H9 (cell line): ENCODE measurements around the gene STIMATE. TPM values are rescaled to one million over a fixed set of nuclear protein-coding genes. Genes with fewer than 3 reads are reported as not detected.

ENCODE experiments used
- DNase-seq: peaks from one replicate; pipeline ENCODE4 v3.0.0-alpha.2; 2017
- H2AFZ ChIP-seq: one replicate; pipeline ENCODE4 v1.6.1; 2013; ENCODE audit warnings: mild to moderate bottlenecking, low read length, control low read depth, moderate library complexity
- H2AK5ac ChIP-seq: 2 replicates; pipeline ENCODE4 v1.6.1; 2013; ENCODE audit warnings: low read length, control low read depth, mixed read lengths; ENCODE audit not compliant: insufficient read length
- H2BK120ac ChIP-seq: one replicate; pipeline ENCODE4 v1.6.1; 2013; ENCODE audit warnings: low read depth, mild to moderate bottlenecking, low read length, control low read depth, inconsistent platforms; ENCODE audit not compliant: poor library complexity, severe bottlenecking
- H2BK12ac ChIP-seq: 2 replicates; pipeline ENCODE4 v1.6.1; 2013; ENCODE audit warnings: low read length, control low read depth, mixed read lengths, low read depth; ENCODE audit not compliant: insufficient read length
- H2BK15ac ChIP-seq: 2 replicates; pipeline ENCODE4 v1.6.1; 2013; ENCODE audit warnings: low read depth, low read length, control low read depth
- H2BK20ac ChIP-seq: one replicate; pipeline ENCODE4 v1.6.1; 2013; ENCODE audit warnings: low read depth, mild to moderate bottlenecking, low read length, control low read depth, inconsistent platforms; ENCODE audit not compliant: poor library complexity, severe bottlenecking
- H2BK5ac ChIP-seq: 2 replicates; pipeline ENCODE4 v1.6.1; 2013; ENCODE audit warnings: low read length, control low read depth, mixed read lengths; ENCODE audit not compliant: insufficient read length
- H3K14ac ChIP-seq: 2 replicates; pipeline ENCODE4 v1.6.1; 2013; ENCODE audit warnings: low read length, control low read depth; ENCODE audit not compliant: insufficient read depth
- H3K18ac ChIP-seq: 2 replicates; pipeline ENCODE4 v1.6.1; 2013; ENCODE audit warnings: low read depth, mild to moderate bottlenecking, mixed read lengths, low read length, control low read depth; ENCODE audit not compliant: insufficient read length
- H3K23ac ChIP-seq: 2 replicates; pipeline ENCODE4 v1.6.1; 2013; ENCODE audit warnings: low read length, control low read depth, mixed read lengths, low read depth; ENCODE audit not compliant: insufficient read length
- H3K23me2 ChIP-seq: 2 replicates; pipeline ENCODE4 v1.6.1; 2013; ENCODE audit warnings: low read depth, mild to moderate bottlenecking, mixed read lengths, low read length, control low read depth; ENCODE audit not compliant: insufficient read length, poor library complexity, severe bottlenecking
- H3K27ac ChIP-seq: 2 replicates; pipeline ENCODE4 v1.5.1; 2013; ENCODE audit warnings: low read length, control low read depth, mixed read lengths, low read depth; ENCODE audit not compliant: insufficient read length
- H3K27me3 ChIP-seq: 2 replicates; pipeline ENCODE4 v1.6.1; 2013; ENCODE audit warnings: low read length, control low read depth, inconsistent platforms; ENCODE audit not compliant: insufficient read depth
- H3K4ac ChIP-seq: 2 replicates; pipeline ENCODE4 v1.6.1; 2013; ENCODE audit warnings: low read depth, mild to moderate bottlenecking, control low read depth, inconsistent platforms, low read length, moderate library complexity
- H3K4me1 ChIP-seq: 2 replicates; pipeline ENCODE4 v1.6.1; 2013; ENCODE audit warnings: low read length, control low read depth, inconsistent platforms; ENCODE audit not compliant: insufficient read depth
- H3K4me2 ChIP-seq: 2 replicates; pipeline ENCODE4 v1.6.1; 2013; ENCODE audit warnings: low read length, control low read depth, mixed read lengths; ENCODE audit not compliant: insufficient read length, insufficient read depth
- H3K56ac ChIP-seq: 2 replicates; pipeline ENCODE4 v1.6.1; 2013; ENCODE audit warnings: low read depth, mild to moderate bottlenecking, mixed read lengths, low read length, control low read depth; ENCODE audit not compliant: insufficient read length
- H3K79me1 ChIP-seq: 2 replicates; pipeline ENCODE4 v1.6.1; 2013; ENCODE audit warnings: low read depth, mild to moderate bottlenecking, moderate library complexity, low read length, control low read depth, inconsistent platforms; ENCODE audit not compliant: insufficient read depth, poor library complexity, severe bottlenecking
- H3K79me2 ChIP-seq: 2 replicates; pipeline ENCODE4 v1.6.1; 2013; ENCODE audit warnings: low read length, control low read depth, inconsistent platforms; ENCODE audit not compliant: insufficient read depth
- H3K9ac ChIP-seq: 2 replicates; pipeline ENCODE4 v1.6.1; 2013; ENCODE audit warnings: low read length, control low read depth, mixed read lengths; ENCODE audit not compliant: insufficient read length; ENCODE audit errors: extremely low read depth
- H3K9me3 ChIP-seq: one replicate; pipeline ENCODE4 v1.6.1; 2013; ENCODE audit warnings: low read depth, low read length, inconsistent platforms; ENCODE audit not compliant: control insufficient read depth
- H3T11ph ChIP-seq: one replicate; pipeline ENCODE4 v1.6.1; 2013; ENCODE audit warnings: mild to moderate bottlenecking, low read length, control low read depth, inconsistent platforms
- H4K20me1 ChIP-seq: one replicate; pipeline ENCODE4 v1.6.1; 2013; ENCODE audit not compliant: control insufficient read depth, insufficient read length, insufficient read depth
- H4K5ac ChIP-seq: 2 replicates; pipeline ENCODE4 v1.6.1; 2013; ENCODE audit warnings: low read depth, mild to moderate bottlenecking, mixed read lengths, low read length, control low read depth; ENCODE audit not compliant: insufficient read length
- H4K8ac ChIP-seq: replicated peaks from 2 replicates; pipeline ENCODE4 v1.6.1; 2013; ENCODE audit warnings: low read length, control low read depth, mixed read lengths, low read depth; ENCODE audit not compliant: insufficient read length
- H4K91ac ChIP-seq: 2 replicates; pipeline ENCODE4 v1.6.1; 2013; ENCODE audit warnings: low read depth, mild to moderate bottlenecking, moderate library complexity, mixed read lengths, low read length, control low read depth; ENCODE audit not compliant: insufficient read length
- H3K27ac Mint-ChIP-seq, 3 experiments: 2 replicates in 2 of 3; 3 replicates in 1 of 3; pipeline ENCODE4 v1.8.0; 2020 to 2021; ENCODE audit warnings: mixed read lengths in 3 of 3, mild to moderate bottlenecking in 1 of 3, moderate library complexity in 1 of 3
- H3K27me3 Mint-ChIP-seq: 2 replicates; pipeline ENCODE4 v1.8.0; 2021; ENCODE audit warnings: low read depth, mild to moderate bottlenecking, moderate library complexity, mixed read lengths
- H3K36me3 Mint-ChIP-seq, 3 experiments: 2 replicates in 2 of 3; 3 replicates in 1 of 3; pipeline ENCODE4 v1.8.0; 2020 to 2021; ENCODE audit warnings: low read depth in 3 of 3, mixed read lengths in 3 of 3; ENCODE audit not compliant: insufficient read depth in 1 of 3
- H3K4me1 Mint-ChIP-seq, 2 experiments: 2 replicates each; pipeline ENCODE4 v1.8.0; 2020; ENCODE audit warnings: mixed read lengths in 2 of 2
- H3K4me3 Mint-ChIP-seq, 2 experiments: 2 replicates in 1 of 2; 3 replicates in 1 of 2; pipeline ENCODE4 v1.8.0; 2020 to 2021; ENCODE audit warnings: mild to moderate bottlenecking in 2 of 2, mixed read lengths in 2 of 2, moderate library complexity in 1 of 2
- H3K9me3 Mint-ChIP-seq, 2 experiments: 2 replicates in 1 of 2; 3 replicates in 1 of 2; pipeline ENCODE4 v1.8.0; 2020; ENCODE audit warnings: mild to moderate bottlenecking in 2 of 2, mixed read lengths in 2 of 2, moderate library complexity in 1 of 2
- CTCF ChIP-seq: fragments of 200-600 bp; sonication (generic); conservative IDR thresholded peaks from 3 replicates; pipeline ENCODE4 v1.8.0; 2021; ENCODE audit warnings: antibody characterized with exemption, mild to moderate bottlenecking
- WGBS: extraction: QIAGEN DNeasy Blood & Tissue Kit; methylation state at CpG from one replicate; pipeline ENCODE4 v1.1.7; 2013; ENCODE audit warnings: missing lambda C conversion rate, low lambda C conversion rate, mixed read lengths; ENCODE audit not compliant: insufficient read length; ENCODE audit errors: extremely low coverage; 5-methylcytosine and 5-hydroxymethylcytosine counted together
- total RNA-seq: library from RNA; stranded (reverse); gene quantifications from 2 replicates; pipeline ENCODE4 v1.2.1, GENCODE V29; 2021

Gene STIMATE
- total RNA-seq, 1 experiment from 2014 or later, result 25.6 TPM

- H2BK20ac ChIP-seq, result no peak overlapping the region
- no peaks in the 10 kb centered on the region for H3K9me3 Mint-ChIP-seq
- no peak overlapping the region for H4K91ac ChIP-seq
- H3K4ac ChIP-seq, result no peak overlapping the region
- no CpG with 5 or more reads among the region's 9 CpGs for WGBS
- no peaks in the 10 kb centered on the region for H3K79me1 ChIP-seq
- peak overlapping the region; percentile 19; the same call in 1 of the 2 replicates for H3K14ac ChIP-seq
- no peak for TF ChIP-seq CTCF
- no peak overlapping the region for H4K5ac ChIP-seq
- no peak overlapping the region for H2AFZ ChIP-seq
- H3K27ac ChIP-seq, result no peak overlapping the region
- no peak overlapping the region for H2BK120ac ChIP-seq
- no peak overlapping the region for H3K9ac ChIP-seq
- H4K20me1 ChIP-seq, result no peaks in the 10 kb centered on the region
- H3K56ac ChIP-seq, result no peak overlapping the region
- H3K27me3 Mint-ChIP-seq, result no peaks in the 10 kb centered on the region; the same call in 1 of the 2 replicates
- no peaks in the 10 kb centered on the region for H3K4me1 ChIP-seq
- H3K4me1 Mint-ChIP-seq, result peaks cover 7 to 14% of the 10 kb centered on the region in 2 experiments
- no peaks in the 10 kb centered on the region for H3K9me3 ChIP-seq
- H2BK12ac ChIP-seq, result no peak overlapping the region
- H3K36me3 Mint-ChIP-seq, result no peaks in the 10 kb centered on the region; a peak in 2 of 7 replicates
- no peak overlapping the region for H3K4me3 Mint-ChIP-seq
- H3K4me2 ChIP-seq, result no peak overlapping the region
- no peak overlapping the region for H3K18ac ChIP-seq
- H3K23me2 ChIP-seq, result no peaks in the 10 kb centered on the region
- no peaks in the 10 kb centered on the region for H3K79me2 ChIP-seq
- H3K27me3 ChIP-seq, result no peaks in the 10 kb centered on the region; the same call in 1 of the 2 replicates
- no peak overlapping the region for H2BK5ac ChIP-seq
- 0 out of 7 replicates have a peak overlapping the region, but pooled peaks of 1 of the 3 experiments have one; percentile 40 for H3K27ac Mint-ChIP-seq
- H2AK5ac ChIP-seq, result no peak overlapping the region
- no peak overlapping the region for H2BK15ac ChIP-seq
- no peak overlapping the region for H3T11ph ChIP-seq
- no peak for DNase-seq
- H3K23ac ChIP-seq, result no peak overlapping the region
- no peak overlapping the region for H4K8ac ChIP-seq
Measured at GRCh38 chr3:52827441-52827840, 69.9 kb downstream of the STIMATE start.
